ENCODE measurements around the gene MORN2. TPM values are rescaled to one million over a fixed set of nuclear protein-coding genes. Genes with fewer than 3 reads are reported as not detected.

The MORN2 gene
- total and polyA plus RNA-seq, 2 of the 13 experiments (the other 11 are each of a cell fraction or from before 2014, with no cell fraction given), result 7.0 to 28.0 TPM

GRCh38 chr2:38907743-38908562, 32.2 kb downstream of the MORN2 start (continued):
- TF ChIP-seq ZSCAN9 (CRISPR knock-in tag; IDR thresholded peaks at IDR 0.05; ENCODE audit: borderline replicate concordance) (0 out of 2 replicates have a peak, but pooled peaks have one; percentile 29), TBX2 (CRISPR knock-in tag; IDR thresholded peaks at IDR 0.05; ENCODE audit: borderline replicate concordance) (peak; percentile 76; the same call in 1 of the 2 replicates), PTBP1 (IDR thresholded peaks at IDR 0.05; ENCODE audit: low read depth, low read length, poor library complexity, severe bottlenecking) (no peak), ZNF180 (CRISPR knock-in tag; IDR thresholded peaks at IDR 0.05; ENCODE audit: borderline replicate concordance, low read depth) (no peak), KDM1A (CRISPR knock-in tag; IDR thresholded peaks at IDR 0.05) (peak; percentile 88), ZNF577 (CRISPR knock-in tag; IDR thresholded peaks at IDR 0.05; ENCODE audit: borderline replicate concordance, low read depth) (no peak), HDAC2 (CRISPR knock-in tag; IDR thresholded peaks at IDR 0.05) (peak; percentile 75; the same call in 1 of the 2 replicates), GABPA (IDR thresholded peaks at IDR 0.05; ENCODE audit: low read depth, low read length) (no peak), GABPA (CRISPR knock-in tag; IDR thresholded peaks at IDR 0.05; ENCODE audit: low read depth) (no peak), HNRNPL (IDR thresholded peaks at IDR 0.05; ENCODE audit: low read depth, low read length) (no peak), CREM (IDR thresholded peaks at IDR 0.05) (peak; percentile 55), CREM (CRISPR knock-in tag; IDR thresholded peaks at IDR 0.05) (no peak), GTF2F1 (IDR thresholded peaks at IDR 0.05; ENCODE audit: low read length) (no peak), JUND (CRISPR knock-in tag; IDR thresholded peaks at IDR 0.05) (peak; percentile 82), JUN (CRISPR knock-in tag; IDR thresholded peaks at IDR 0.05) (peak; percentile 81), GATAD1 (CRISPR knock-in tag; IDR thresholded peaks at IDR 0.05) (no peak; the same call in 1 of the 2 replicates), ZBTB42 (CRISPR knock-in tag; IDR thresholded peaks at IDR 0.05) (no peak), ZNF12 (CRISPR knock-in tag; IDR thresholded peaks at IDR 0.05) (peak; percentile 36; the same call in 1 of the 2 replicates), ZBTB43 (CRISPR knock-in tag; conservative IDR thresholded peaks at IDR 0.05) (0 out of 2 replicates have a peak, but pooled peaks have one; percentile 32)
- TF ChIP-seq, protein P1, sequence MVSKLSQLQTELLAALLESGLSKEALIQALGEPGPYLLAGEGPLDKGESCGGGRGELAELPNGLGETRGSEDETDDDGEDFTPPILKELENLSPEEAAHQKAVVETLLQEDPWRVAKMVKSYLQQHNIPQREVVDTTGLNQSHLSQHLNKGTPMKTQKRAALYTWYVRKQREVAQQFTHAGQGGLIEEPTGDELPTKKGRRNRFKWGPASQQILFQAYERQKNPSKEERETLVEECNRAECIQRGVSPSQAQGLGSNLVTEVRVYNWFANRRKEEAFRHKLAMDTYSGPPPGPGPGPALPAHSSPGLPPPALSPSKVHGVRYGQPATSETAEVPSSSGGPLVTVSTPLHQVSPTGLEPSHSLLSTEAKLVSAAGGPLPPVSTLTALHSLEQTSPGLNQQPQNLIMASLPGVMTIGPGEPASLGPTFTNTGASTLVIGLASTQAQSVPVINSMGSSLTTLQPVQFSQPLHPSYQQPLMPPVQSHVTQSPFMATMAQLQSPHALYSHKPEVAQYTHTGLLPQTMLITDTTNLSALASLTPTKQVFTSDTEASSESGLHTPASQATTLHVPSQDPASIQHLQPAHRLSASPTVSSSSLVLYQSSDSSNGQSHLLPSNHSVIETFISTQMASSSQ (IDR thresholded peaks at IDR 0.05; ENCODE audit: low read depth), result no peak
- TF ChIP-seq, protein P1 (CRISPR knock-in tag; IDR thresholded peaks at IDR 0.05; ENCODE audit: borderline replicate concordance), result peak; percentile 58; the same call in 1 of the 2 replicates
- TF ChIP-seq, protein P2, sequence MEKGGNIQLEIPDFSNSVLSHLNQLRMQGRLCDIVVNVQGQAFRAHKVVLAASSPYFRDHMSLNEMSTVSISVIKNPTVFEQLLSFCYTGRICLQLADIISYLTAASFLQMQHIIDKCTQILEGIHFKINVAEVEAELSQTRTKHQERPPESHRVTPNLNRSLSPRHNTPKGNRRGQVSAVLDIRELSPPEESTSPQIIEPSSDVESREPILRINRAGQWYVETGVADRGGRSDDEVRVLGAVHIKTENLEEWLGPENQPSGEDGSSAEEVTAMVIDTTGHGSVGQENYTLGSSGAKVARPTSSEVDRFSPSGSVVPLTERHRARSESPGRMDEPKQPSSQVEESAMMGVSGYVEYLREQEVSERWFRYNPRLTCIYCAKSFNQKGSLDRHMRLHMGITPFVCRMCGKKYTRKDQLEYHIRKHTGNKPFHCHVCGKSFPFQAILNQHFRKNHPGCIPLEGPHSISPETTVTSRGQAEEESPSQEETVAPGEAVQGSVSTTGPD (CRISPR knock-in tag; IDR thresholded peaks at IDR 0.05), result no peak
- TF ChIP-seq, protein P3, sequence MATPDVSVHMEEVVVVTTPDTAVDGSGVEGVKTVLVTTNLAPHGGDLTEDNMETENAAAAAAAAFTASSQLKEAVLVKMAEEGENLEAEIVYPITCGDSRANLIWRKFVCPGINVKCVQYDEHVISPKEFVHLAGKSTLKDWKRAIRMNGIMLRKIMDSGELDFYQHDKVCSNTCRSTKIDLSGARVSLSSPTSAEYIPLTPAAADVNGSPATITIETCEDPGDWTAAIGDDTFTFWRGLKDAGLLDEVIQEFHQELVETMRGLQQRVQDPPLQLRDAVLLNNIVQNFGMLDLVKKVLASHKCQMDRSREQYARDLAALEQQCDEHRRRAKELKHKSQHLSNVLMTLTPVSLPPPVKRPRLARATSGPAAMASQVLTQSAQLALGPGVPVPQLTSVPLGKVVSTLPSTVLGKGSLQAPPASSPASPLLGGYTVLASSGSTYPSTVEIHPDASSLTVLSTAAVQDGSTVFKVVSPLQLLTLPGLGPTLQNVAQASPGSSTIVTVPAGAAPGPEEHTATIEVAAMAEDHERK (CRISPR knock-in tag; IDR thresholded peaks at IDR 0.05; ENCODE audit: low read depth), result no peak
